Stimulated activated naive CD4-positive, alpha-beta T cell treated with Interleukin-2 at 50 U/mL for 16 hours (primary cell): ENCODE results near the gene KCNMB3.
"Not testable (repeated sequence)": the region's sequence is repeated elsewhere in the genome, so short reads cannot be mapped to it uniquely, and the experiment has no call there.

Experiments used
- DNase-seq: peaks from one replicate; lab custom pipeline; 2025; lab: John Stamatoyannopoulos, UW

Gene KCNMB3

DNA sequence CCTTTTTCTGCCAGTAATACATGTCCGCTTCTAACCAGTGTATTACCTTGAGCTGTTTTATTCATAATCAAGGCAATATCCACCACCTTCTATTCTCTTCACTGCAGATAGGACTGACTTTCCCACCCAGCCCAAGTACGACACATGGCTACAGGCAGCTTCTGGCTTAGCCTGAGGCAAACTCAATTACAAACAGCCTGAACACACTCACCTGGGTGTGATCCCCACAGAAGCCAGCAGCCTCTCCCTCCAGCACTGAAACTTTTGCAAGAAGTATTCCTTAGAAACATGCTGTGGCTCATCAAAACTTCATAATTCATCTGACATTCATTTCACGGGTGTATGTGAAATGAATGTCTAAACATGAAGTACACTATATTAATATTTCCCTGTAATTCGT is 13.5 kb upstream of the KCNMB3 start:
- no peak for DNase-seq

DNA sequence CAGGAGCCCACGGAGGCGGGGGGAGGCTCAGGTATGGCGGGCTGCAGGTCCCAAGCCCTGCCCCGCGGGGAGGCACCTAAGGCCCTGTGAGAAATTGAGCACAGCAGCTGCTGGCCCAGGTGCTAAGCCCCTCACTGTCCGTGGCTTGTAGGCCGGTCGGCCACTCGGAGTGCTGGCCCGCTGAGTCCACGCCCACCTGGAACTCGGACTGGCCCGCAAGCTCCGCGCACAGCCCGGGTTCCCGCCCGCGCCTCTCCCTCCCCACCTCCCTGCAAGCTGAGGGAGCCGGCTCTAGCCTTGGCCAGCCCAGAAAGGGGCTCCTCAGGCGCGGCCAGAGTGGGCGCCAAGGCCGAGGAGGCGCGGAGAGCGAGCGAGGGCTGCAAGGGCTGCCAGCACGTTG is 12.2 kb upstream of the KCNMB3 start:
- DNase-seq, result no peak

DNA sequence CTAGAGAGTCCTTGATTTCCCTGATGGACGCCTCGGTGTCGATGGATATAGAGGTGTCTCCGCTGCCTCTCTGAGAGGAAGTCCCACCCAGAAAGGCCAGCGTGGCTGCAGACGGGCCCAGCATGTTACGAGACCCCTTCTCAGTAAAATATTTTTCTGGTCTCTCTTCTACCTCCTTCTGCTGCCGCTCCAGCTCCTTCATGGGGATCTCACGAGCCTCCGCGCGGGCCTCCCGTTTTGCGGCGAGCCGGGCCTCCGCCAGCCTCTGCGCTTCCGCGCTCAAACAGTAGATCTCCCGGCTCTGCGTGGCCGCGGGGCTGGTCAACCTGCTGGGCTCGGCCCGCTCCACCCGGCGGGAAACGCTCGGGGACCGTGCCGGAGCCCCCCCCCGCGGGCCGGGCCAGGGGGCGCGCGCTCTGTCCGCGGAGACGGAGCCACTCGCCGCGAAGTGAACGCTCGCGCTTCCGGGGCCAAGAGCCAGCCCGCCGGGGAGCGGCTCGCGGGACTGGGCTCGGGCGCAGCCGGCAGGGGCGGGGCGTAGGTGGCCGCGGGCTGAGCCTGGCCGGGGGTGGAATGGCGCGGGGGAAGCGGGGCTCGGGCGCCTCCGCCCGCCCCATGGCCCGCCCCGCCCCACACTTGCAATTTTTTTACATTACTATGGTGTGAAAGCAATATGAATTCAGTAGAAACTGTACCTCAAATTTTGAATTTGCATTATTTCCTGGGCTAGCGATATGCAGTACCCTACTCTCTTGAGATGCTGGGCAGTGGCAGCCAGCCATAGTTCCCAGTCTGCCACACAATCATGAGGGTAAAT is 10.2 kb upstream of the KCNMB3 start:
- DNase-seq, result peak; percentile 63

DNA sequence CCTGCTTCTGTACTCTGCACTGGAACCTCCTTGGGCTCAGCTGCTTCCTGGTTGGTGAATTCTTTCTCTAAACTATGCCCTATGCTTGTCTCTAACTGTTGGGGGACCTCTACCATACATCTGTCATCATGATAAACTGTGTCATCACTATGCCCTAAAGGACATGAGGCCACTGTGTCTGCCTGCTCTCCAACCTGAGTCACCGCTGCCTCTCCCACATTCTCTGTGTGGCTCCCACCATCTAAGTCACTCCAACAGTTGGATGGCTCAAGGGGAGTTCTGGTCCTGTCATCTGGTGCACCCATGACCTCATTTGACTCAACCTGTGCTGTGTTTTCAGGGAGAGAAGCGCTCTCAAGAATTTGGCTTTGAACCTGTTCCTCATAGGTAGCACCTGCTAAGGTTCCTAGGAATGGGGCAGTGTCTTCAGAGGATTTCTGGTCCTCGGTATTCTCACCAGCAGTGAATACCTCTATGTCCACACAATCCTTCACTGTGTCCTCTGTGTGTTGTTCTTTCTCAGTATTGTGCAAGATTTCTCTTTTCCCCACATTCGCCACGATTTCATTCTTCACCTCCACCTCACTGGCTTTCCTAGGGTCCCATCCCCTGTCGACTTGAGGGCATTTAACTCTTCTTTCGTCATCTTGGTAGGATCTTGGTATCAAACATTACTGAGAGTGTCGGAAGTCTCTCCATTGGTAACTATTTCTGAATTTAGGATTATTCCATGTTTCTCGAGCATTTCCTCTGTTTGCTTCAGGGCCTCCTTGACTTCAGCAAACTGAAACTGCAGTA is 9.2 kb upstream of the KCNMB3 start:
- DNase-seq, result not testable (repeated sequence)

DNA sequence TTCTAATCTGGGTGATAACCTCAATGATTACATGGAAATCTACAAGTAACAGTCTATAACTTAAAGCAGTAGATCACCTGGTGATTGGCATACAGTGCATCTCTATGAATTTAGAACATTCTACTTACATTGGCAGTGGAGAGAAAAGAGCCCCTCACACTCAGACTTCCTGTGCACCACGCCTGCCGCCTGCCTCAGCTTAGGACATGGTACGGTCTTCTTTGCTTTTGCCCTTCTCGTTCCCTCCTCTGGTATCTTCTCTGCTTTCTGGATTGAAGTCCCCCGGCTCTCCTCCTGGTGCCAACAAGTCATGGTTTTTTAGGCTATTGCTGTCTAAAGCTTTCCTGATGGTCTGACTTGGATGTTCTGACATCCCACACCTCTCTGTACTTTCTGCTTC is 7.9 kb upstream of the KCNMB3 start:
- DNase-seq, result no peak

DNA sequence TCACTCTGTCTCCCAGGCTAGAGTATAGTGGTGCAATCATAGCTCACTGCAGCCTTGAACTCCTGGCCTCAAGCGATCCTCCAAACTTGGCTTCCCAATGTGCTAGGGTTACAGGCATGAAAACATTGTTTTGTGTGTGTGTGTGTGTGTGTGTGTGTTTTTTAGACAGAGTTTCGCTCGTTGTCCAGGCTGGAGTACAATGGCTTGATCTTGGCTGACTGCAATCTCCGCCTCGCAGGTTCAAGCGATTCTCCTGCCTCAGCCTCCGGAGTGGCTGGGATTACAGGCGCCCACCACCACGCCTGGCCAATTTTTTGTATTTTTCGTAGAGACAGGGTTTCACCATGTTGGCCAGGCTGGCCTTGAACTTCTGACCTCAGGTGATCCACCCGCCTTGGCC is 6.8 kb upstream of the KCNMB3 start:
- not testable (repeated sequence) for DNase-seq

DNA sequence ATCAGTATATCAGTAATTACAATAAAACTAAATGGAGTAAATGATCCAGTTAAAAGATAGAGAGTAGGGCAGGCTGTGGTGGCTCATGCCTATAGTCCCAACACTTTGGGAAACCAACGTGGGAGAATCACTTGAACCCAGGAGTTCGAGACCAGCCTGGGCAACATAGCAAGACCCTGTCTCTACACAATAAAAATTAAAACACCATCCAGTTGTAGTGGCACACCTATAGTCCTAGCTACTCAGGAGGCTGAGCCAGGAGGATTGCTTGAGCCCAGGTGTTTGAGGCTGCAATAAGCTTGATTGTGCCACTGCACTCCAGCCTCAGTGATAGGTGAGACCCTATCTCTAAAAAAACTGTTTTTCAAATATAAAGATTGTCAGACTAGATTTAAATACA is 5.9 kb upstream of the KCNMB3 start:
- DNase-seq, result no peak

DNA sequence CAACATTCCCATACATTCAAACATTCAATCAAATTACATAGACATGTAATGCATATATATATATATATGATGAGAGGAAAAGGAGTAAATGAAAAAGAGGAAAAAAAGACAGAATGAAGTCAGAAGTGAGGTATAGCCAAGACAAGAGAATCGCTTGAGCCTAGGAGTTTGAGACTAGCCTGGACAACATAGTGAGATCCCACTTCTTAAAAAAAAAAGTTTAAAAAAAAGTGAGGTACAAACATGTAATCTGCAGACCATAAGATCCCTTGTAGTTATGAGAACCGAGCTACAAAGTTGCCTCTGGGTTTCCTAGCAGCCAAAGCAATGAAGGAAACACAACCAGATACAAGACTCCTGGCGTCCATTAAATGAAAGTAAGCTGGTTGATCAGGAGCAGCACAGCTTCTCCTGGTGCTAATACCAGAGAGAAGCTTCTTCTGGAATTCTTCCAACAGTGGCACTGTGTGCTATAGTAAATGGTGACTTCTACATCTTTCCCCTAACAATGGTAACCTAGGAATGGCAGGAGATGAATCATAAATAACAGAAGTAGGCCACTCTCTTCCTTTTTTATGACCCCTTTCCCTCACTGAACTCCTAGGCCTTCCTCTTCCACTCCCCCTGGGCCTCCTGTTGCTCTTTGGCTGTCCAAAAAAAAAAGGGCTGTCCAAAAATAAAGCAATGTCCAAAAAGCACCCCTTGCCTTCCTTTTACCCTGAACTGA is 3.5 kb downstream of the KCNMB3 start:
- DNase-seq, result no peak

DNA sequence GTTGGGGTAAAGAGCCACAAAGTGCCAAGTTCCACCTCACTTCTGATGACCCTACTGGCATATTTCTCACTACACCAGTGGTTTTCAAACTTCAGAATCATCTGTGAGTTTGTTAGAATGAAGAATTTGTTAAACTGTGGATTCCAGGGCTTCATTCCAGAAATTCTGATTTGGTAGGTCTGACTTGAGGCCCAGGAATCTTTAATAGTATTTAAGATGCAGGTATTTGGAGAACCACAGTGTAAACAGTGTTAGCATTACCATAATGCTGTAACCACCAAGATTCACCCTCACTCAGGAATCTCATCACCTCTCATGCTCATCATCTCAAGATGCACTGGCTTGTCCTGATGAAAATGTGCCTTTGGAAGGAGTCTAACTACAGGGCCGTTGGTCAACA is 6.0 kb downstream of the KCNMB3 start:
- no peak for DNase-seq

DNA sequence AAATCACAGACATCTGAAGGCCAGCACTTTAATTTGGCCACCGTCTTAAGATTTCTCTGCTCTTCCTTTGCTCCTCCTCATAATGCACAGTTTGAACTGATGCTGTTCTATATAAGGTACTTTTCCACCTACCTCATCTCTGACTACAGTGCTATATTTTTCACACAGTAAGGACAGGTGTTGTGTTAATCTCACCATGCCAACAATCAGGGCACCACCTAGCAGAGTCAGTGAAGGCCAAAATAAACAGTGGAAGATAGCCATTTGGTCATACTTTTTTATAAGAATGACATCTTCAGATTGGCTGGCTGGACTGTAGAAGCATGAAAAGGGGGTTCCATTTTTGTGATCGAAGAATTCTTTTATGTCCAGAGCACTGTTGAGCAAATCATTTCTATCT is 8.1 kb downstream of the KCNMB3 start:
- not testable (repeated sequence) for DNase-seq

DNA sequence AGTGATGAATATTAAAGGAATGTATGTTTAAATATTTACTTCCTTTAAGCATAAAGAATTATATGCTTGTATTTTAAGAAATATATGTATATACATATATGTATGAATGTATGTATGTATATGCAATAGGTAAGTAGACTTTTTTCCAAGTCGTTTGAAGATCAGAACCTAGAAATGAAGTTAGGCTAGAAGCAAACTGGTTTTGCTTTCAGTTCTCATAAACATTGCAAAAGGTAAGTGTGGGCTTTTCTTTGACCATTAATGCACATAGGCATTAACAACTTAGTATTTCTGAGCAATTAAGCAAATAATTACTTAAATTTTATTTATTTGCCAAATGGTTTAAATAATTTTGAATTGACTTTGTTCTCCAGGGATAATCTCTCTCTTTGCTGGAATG is 10.6 kb downstream of the KCNMB3 start:
- DNase-seq, result not testable (repeated sequence)

DNA sequence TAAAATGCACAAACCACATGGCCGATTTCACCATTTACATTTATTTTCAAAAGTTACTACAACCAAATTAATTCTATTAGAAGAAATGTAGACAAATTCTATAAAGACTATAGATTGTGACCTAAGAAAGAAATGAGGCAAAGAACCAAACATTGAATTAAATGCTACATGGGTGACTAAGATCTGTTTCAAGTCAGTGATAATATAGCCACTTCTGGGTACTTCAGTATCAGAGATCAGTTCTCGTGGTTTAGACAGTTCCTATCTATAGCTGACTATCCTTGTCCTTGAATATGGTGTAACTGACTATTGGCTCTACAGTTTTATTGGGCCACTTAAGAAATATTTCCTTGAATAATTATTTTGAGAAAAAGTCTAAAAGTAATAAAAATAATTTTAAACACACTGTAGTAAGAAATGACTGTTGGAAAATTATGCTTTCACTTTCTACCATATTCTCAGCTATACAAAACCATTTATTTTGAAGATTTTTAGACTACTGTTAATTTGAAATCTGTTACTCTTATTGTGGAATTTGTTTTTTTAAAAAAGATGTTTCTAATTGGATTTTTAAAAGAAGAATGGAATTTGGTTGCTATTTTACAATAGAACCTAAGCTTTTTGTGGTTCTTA is 14.1 kb downstream of the KCNMB3 start:
- no peak for DNase-seq

DNA sequence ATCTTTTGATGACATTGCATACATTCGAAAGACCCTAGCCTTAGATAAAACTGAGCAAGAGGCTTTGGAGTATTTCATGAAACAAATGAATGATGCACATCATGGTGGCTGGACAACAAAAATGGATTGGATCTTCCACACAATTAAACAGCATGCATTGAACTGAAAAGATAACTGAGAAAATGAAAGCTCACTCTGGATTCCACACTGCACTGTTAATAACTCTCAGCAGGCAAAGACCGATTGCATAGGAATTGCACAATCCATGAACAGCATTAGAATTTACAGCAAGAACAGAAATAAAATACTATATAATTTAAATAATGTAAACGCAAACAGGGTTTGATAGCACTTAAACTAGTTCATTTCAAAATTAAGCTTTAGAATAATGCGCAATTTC is 16.7 kb downstream of the KCNMB3 start:
- DNase-seq, result no peak

DNA sequence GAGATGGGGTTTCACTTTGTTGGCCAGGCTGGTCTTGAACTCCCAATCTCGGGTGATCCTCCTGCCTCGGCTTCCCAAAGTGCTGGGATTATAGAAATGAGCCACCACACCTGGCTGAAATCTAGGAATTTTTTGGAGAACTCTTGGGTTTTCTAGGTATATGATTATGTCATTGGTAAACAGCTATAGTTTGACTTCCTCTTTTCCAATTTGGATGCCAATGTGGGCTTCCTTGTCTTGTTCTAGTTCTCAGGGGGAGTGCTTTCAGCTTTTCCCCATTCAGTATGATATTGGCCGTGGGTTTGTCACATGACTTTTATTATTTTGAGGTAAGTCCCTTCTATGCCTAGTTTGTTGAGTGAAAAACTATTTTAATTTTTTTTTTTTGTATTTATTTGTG is 17.9 kb downstream of the KCNMB3 start:
- DNase-seq, result no peak

DNA sequence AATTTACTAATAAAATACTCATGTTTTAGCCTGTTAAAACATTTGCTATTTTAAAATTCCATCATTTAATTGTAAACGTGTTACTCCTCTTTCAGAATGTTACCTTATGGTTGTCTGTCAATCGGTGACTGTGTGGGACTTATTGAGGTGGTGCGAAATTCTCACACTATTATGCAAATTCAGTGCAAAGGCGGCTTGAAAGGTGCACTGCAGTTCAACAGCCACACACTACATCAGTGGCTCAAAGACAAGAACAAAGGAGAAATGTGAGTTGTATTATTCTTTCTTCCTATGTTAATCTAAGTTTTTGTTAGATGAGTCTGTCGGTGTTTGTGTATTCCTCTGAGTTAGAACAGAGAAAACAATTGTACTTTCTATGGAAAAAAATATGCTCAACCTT is 21.7 kb downstream of the KCNMB3 start:
- DNase-seq, result no peak

DNA sequence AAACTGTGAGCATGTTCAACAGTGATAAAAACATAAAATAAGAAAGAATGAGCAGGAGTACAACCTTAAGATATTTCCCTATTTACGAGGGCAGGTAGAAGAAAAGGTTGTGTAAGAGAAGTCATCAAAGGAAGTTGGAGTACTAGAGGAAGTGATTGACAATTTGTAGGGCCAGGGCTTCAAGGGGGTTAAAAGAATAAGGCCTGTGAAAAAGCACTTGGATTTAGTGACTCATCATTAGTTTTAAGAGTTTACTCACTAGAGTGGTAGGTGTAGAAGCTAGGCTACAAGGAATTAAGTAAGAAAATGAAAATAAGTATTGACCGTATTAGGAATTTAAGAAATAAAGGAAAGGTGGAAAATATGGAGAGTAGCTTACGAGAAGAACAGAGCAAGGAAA is 23.6 kb downstream of the KCNMB3 start:
- no peak for DNase-seq

DNA sequence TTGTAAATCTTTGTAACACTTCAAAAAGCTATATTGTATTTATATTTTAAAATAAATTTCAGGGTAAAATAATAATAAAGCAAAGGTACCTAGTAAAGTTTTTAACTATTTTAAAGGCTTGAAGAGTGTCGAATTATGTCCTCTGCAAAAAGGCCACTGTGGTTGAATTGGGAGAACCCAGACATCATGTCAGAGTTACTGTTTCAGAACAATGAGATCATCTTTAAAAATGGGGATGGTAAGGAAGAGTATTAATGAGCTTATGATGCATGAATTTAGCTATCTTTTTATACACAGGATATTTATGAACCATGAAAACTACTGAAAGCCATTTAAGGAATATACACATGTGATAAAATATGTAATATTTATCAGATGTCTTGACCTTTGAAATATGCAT is 26.3 kb downstream of the KCNMB3 start:
- DNase-seq, result no peak

DNA sequence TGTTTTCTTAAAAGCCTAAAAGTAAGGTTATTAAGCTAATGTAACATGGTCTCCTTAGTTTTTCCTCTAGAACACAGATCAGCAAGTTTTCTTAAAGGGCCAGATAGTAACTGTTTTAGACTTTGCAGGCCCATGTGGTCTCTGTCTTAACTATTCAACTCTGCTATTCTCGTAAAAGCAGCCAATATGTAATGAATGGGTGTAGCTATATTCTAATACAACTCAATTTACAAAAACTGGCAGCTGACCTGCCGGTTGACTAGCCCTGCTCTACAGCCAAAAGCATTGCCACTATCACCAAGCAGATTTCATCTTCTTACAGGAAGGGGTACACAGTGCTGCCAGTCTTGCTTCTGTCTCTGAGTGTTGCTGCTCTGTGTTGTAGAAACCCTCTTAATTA is 27.4 kb downstream of the KCNMB3 start:
- no peak for DNase-seq

DNA sequence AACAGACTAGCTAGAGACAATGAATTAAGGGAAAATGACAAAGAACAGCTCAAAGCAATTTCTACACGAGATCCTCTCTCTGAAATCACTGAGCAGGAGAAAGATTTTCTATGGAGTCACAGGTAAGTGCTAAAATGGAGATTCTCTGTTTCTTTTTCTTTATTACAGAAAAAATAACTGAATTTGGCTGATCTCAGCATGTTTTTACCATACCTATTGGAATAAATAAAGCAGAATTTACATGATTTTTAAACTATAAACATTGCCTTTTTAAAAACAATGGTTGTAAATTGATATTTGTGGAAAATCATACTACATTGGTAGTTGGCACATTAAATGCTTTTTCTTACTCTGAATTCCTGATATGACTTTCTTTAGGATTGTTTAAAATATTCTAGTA is 32.7 kb downstream of the KCNMB3 start:
- not testable (repeated sequence) for DNase-seq

DNA sequence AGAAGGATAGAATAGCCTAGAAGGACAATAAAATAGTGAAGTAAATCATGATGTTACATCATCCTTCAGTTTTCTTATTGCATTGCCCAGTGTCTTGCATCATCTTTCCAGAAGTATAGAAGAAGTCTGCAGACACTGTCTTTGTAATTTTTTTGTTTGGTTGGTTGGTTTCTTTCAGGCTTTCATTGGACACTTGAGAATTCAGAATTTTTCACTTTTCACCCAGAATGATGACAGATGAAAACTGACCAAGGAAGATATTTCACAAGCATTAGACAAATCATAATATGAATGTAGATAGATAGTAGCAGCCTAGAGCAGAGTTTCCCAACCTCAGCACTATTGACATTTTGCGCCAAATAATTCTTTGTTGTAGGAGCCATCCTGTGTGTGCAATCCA is 35.4 kb downstream of the KCNMB3 start:
- not testable (repeated sequence) for DNase-seq

DNA sequence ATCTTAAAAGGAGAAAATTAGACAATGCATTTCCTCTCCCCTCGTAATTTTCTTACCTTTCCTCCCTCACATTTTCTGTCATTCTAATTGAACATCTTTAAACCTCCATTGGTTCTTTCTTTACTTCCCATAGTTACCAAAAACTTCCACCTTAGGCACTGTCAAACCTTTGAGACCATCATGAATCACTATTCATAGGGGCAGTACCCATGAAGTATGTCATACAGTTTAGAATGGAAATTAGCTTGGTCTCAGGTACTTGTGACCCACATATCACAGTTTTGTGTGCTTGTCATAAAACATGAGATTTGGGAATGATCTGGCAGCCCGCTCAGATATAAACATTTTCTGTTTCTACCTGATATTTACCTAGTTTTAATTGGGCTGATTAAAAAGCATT is 50.1 kb downstream of the KCNMB3 start:
- DNase-seq, result no peak

DNA sequence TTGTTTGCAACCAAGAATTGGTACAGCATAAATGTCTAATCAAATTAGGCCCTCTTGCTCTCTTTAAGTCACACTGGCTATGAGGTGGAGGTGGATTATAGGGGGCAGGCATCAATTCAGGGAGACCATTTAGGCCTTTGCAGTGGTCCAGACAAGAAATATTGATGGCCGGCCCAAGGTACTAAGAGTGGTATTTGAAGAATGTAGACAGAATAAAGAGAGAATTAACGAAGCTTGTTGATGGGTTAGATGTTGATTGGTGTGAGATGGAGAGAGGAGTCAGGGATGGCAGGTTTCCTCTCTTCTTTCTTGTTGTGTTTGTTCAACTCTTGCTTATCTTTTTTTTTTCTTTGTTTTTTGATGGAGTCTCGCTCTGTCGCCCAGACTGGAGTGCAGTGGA is 54.2 kb downstream of the KCNMB3 start:
- no peak for DNase-seq
